Limb (tissue), 2 donors: Measurements from ENCODE around the gene ADGRB3.

Experiments used
- DNase-seq, 2 donors: peaks; one replicate each; pipeline ENCODE4 v3.0.0-alpha.2; 2016; ENCODE audit errors: extremely low spot score in 2 of 2

The ADGRB3 gene

DNA sequence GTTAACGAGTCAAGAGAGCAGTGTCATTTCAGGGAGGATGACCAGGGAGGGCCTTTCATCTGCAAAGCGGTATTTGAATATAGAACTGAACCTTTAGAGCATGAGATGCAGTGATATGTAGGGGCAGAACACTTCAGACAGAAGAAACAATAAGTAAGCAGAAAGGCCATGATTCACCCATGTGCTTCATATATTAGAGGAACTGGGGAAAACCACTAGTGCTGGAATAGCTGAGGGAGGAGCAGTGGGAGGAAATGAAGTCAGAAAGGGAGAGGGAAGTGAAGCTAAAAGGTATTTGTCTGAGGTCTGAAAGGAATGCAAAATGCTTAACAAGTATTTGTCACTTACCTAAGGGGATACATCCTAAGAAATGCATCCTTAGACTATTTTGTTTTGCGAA lies 391.2 kb downstream of the ADGRB3 start:
- DNase-seq: no peak

GRCh38 chr6:69026715-69027114 lies 391.6 kb downstream of the ADGRB3 start:
- DNase-seq: no peak

GRCh38 chr6:69027861-69028260 lies 392.8 kb downstream of the ADGRB3 start:
- no peak for DNase-seq

DNA sequence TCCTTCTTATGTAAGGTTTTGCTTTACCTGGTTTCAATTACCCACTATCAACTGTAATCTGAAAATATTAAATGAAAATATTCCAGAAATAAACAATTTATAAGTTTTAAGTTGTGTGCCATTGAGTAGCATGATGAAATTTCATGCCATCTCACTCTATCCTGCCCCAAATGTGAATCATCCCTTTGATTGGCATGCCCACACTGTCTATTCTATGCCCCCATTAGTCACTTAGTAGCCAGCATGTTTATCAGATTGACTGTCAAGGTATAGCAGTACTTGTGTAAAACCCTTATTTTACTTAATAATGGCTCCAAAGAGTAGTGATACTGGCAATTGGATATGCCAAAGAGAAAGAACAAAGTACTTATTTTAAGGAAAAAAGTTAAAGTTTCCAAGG lies 403.8 kb downstream of the ADGRB3 start:
- DNase-seq: no peak

- no peak for DNase-seq
Measured at GRCh38 chr6:69042297-69042696, 407.2 kb downstream of the ADGRB3 start.

GRCh38 chr6:69044534-69044933 lies 409.5 kb downstream of the ADGRB3 start:
- DNase-seq: no peak

DNA sequence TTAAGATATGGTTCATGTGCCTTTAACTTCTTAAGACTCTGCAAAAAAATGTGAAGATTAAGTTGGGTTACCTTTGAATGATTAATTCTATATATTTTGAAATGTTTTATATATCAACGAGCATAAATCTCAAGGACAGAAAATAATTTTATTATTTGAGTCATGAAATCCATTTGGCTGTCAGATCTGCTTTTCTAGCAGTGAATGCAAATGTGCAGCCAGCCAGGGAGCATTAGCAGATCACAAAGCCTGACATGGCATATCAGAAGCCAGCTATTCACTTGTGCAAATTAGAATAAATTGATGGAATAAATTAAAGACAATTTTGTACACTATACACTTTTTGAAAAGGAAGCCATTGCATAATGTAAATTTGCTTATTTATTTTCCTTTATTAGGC lies 424.3 kb downstream of the ADGRB3 start:
- no peak for DNase-seq

DNA sequence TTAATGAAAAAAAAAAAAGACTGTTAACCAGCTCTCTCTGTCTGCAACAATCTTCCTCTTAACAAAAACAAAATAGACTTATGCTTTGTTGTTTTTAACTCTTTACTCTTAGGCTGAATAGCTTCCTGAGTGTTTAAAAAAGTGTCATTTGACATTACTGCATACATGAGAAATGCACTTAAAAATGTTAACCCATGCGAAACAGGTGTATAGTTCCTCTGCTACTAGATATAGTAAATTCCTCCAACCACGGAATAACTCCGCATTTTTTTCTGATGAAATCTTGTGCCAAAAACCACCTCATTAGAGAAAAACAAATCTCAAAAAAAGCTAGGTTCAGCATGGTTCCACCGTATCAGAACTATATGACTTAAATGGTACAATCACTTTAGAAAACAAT lies 426.0 kb downstream of the ADGRB3 start:
- no peak for DNase-seq

GRCh38 chr6:69063401-69063800 lies 428.3 kb downstream of the ADGRB3 start:
- DNase-seq: no peak

- no peak for DNase-seq
Measured at GRCh38 chr6:69064226-69064625, 429.1 kb downstream of the ADGRB3 start.

GRCh38 chr6:69069881-69070280 lies 434.8 kb downstream of the ADGRB3 start:
- no peak for DNase-seq

- DNase-seq: no peak
Measured at GRCh38 chr6:69072796-69073195, 437.7 kb downstream of the ADGRB3 start.

DNA sequence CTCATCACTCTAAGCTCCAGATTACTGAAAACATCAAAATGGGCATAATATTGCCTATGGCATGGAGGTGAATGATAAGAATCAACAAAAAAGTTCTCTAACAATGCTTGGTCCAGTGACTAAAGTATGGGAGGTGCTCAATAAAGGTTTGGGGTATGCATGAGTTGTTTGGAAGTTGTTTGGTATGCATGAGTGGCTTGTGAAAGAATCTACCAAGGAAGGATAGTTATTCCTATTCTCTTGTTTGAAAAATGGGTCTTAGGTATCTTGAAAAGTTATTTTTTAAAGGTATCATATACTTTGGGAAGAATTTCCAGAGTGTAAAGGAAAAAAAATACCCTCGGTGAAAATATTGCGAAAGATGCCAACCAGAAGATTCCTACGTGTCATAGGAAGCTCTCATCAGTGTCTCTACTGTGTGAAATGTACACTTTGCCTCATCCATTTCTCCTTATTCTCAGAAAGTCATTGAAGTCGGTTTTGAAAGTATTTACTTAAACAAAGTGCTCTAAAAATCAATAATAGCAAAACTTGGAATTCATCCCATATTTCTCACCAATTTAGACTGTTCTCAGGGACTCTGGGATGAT lies 449.8 kb downstream of the ADGRB3 start:
- no peak for DNase-seq

GRCh38 chr6:69086689-69087088 lies 451.6 kb downstream of the ADGRB3 start:
- DNase-seq: no peak

DNA sequence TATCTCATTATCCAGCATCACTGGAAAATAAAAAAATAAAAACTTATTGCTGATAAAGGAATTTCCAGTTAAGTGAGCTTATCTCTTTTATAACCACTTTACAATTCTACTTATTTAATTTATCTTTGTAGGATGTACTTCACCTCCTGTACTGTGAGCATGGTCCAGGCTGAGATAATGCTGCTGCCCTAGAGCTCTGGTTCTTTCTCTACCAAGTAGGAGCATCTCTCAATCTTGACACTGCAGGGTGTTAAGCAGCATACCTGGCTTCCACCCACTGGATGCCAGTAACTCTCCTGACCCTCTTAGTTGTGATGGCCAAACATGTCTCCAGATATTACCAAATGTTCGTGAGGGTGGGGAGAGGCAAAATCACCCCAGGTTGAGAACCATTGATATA lies 454.5 kb downstream of the ADGRB3 start:
- no peak for DNase-seq

- peak in 1 of 2 donors; percentile 55 for DNase-seq
Measured at GRCh38 chr6:69090132-69090531, 455.1 kb downstream of the ADGRB3 start.

DNA sequence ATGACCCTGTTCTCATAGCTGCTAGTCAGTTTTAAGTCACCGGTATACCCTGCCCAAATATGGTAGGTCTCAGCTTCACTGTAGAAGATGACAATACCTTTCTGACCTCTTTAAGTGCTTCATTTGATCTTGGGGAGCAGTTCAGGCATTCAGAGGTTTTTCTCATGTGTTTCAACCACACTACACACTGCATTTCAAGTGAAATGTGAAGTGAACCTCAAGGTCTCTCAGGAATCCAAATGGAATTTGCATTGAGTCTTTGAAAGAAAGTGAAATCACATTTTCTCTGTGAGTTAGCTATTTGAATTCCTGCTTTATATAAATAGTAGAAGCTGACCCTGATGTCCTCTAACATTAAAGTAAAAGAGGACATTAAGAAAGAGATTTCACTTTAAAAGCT lies 461.6 kb downstream of the ADGRB3 start:
- no peak for DNase-seq

DNA sequence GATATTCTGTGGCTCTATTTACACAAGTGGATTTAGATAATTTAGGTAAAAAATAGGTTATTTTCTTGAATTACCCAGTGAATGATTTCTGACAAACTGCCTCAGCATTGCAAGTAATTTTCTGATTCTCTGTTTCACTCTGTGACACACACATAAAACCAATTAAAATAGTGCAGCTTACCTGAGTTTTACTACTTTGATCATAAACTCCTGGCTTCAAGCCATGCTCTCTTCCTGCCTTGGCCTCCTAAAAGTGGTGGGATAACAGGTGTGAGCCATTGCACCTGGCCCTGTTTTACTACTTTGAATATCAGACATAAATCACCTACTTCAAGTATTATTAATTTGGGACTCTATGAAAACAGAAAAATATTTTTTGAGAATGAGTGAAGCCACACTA lies 462.9 kb downstream of the ADGRB3 start:
- DNase-seq: no peak

DNA sequence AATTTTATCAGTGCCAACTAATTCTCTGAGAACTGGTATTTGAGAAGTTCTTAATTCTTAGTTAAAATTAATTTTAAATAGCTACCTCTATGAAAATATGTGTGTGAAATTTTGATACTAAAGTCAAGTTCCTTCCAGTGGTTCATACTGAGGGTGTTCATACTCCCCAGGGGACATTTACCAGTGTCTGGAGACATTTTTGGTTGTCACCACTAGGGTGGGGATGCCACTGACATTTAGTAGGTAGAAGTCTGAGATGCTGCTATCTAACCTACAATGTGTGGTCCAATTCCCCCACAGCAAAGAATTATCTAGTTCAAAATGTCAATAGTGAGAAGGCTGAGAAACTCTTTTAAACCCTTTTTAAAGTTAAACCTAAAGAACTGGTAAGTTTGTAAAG lies 463.8 kb downstream of the ADGRB3 start:
- no peak for DNase-seq

DNA sequence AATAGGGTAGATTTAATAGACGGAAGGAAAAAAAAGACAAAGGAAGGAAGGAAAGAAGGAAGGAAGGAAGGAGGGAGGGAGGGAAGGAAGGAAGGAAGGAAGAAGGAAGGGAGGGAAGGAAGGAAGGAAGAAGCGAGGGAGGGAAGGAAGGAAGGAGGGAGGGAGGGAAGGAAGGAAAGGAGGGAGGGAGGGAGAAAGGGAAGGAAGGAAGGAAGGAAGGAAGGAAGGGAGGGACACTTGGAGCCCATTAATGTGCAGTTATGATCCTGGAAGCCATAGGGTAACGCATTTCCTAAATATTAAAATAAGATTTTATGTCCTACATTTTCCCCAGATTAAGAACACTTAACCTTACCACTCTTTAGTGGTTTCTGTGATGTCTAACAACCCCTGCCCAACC lies 465.7 kb downstream of the ADGRB3 start:
- DNase-seq: no peak

- DNase-seq: no peak
Measured at GRCh38 chr6:69102416-69102815, 467.3 kb downstream of the ADGRB3 start.

GRCh38 chr6:69105288-69105687 lies 470.2 kb downstream of the ADGRB3 start:
- DNase-seq: no peak

DNA sequence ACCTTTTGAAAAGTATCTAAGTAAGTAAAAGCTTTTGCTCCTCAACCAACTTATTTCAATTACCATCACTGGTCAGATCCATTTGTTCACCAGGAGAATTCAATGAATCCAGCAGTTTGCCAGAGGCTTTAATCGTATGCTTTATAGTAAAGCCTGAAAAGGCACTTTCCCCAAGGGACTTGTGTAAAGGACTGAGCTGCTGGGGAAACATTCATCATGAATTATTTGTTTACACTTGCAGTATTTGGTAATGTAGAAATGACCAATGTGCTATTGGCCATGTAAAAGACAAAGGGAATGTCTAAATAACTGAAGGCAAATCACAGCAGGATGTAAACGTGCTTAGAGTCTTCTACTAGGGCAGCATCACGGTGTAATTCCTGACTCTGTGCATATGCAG lies 471.4 kb downstream of the ADGRB3 start:
- no peak for DNase-seq

- no peak for DNase-seq
Measured at GRCh38 chr6:69111301-69111700, 476.2 kb downstream of the ADGRB3 start.
